VCaP (cell line): ENCODE measurements around the gene TOP1.

Experiments
- H3K27ac ChIP-seq: fragments of 450-650 bp; 2 replicates; pipeline ENCODE4 v1.5.1; 2017
- TF ChIP-seq, protein P1 (sequence below): fragments of 450-650 bp; conservative IDR thresholded peaks from 2 replicates; pipeline ENCODE4 v1.5.1; 2017; ENCODE audit warnings: mild to moderate bottlenecking, moderate library complexity

The TOP1 gene

GRCh38 chr20:40986774-40987173 lies 41.8 kb upstream of the TOP1 start:
- TF ChIP-seq, protein P1, sequence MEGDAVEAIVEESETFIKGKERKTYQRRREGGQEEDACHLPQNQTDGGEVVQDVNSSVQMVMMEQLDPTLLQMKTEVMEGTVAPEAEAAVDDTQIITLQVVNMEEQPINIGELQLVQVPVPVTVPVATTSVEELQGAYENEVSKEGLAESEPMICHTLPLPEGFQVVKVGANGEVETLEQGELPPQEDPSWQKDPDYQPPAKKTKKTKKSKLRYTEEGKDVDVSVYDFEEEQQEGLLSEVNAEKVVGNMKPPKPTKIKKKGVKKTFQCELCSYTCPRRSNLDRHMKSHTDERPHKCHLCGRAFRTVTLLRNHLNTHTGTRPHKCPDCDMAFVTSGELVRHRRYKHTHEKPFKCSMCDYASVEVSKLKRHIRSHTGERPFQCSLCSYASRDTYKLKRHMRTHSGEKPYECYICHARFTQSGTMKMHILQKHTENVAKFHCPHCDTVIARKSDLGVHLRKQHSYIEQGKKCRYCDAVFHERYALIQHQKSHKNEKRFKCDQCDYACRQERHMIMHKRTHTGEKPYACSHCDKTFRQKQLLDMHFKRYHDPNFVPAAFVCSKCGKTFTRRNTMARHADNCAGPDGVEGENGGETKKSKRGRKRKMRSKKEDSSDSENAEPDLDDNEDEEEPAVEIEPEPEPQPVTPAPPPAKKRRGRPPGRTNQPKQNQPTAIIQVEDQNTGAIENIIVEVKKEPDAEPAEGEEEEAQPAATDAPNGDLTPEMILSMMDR, result no peak
- no peak overlapping the region for H3K27ac ChIP-seq

DNA sequence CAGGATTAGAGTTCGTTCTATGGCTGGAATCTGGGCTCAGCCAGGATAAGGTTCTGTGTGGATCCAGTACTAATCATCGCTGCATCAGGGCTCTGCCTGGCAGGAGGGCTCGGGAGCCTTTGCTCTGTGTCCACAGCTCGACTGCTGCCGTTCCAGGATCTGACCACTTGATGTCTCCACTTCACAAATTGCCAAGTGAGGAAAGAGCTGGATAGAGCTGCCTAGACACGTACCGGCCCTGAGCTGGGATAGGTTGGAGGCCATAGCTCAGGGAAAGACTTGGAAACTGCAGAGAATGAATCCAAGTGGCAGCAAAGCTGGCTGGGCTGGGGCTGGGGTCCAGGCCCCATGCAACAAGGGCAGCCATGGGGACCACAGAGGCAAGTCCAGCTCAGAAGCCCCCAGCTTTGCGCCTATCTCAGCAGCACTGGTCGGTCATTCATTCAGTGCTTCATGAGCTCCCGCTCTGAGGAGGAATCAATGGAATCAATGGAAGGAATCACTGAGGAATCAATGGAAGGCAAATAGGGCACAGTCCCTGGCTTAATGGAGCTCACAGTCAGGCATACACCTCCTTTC lies 38.0 kb upstream of the TOP1 start:
- TF ChIP-seq, protein P1, result peak; percentile 95
- H3K27ac ChIP-seq, result no peak overlapping the region; the same call in 1 of the 2 replicates

- TF ChIP-seq, protein P1, result no peak
- no peak overlapping the region; the same call in 1 of the 2 replicates for H3K27ac ChIP-seq
Observed at GRCh38 chr20:40991181-40991889, 37.3 kb upstream of the TOP1 start.

DNA sequence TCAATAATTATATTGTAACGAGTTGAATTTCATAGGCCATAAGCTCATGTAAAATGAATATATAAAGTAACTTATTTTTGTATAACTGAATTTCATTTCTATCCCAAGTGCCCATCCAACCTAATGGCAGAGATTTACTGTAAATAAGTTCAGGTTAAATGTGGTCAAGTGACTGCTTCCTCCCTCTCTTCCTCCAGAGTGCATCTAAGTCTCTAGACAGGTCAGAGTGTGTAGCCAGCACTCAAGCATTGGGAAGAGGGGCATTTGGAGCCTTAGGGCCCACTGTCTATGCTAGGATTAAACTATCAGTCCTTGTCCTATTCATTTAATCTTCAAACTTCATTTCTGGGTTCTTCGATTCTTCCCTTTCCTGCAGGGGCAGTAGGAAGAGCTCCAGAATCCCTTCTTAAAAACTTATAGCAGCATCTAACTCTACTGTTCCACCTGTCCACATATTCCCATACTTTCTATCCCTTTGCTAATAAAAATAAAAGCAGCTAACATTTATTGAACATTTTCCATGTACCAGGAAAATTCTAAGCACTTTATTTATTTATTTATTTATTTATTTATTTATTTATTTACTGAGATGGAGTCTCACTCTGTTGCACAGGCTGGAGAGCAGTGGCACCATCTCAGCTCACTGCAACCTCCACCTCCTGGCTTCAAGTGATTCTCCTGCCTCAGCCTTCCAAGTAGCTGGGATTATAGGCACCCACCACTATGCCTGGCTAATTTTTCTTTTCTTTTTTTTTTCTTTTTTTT lies 36.1 kb upstream of the TOP1 start:
- TF ChIP-seq, protein P1, result no peak
- H3K27ac ChIP-seq, result no peak overlapping the region

- no peak overlapping the region for H3K27ac ChIP-seq
- TF ChIP-seq, protein P1, result no peak
Observed at GRCh38 chr20:40993794-40994540, 34.7 kb upstream of the TOP1 start.

GRCh38 chr20:40996326-40996725 lies 32.3 kb upstream of the TOP1 start:
- H3K27ac ChIP-seq, result no peak overlapping the region
- TF ChIP-seq, protein P1, result no peak

DNA sequence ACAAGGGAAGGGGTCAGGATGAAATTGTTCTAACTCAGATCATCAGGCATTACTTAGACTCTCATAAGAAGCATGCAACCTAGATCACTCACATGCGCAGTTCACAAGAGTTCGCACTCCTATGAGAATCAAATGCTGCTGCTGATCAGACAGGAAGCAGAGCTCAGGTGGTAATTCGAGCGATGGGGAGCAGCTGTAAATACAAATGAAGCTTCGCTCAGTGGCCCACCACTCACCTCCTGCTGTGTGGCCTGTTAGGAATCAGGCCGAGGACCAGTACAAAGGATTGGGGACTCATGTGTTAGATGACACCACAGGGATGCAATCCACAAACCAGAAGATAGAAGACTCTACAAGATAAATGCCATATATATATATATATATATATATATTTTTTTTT lies 31.5 kb upstream of the TOP1 start:
- TF ChIP-seq, protein P1, result no peak
- no peak overlapping the region for H3K27ac ChIP-seq
